AG08396 (cell line): ENCODE data around the gene TKFC.

Source experiments
- DNase-seq: peaks from one replicate; pipeline ENCODE4 v3.0.0; 2012; ENCODE audit warnings: low spot score, mixed read lengths

The TKFC gene, protein sequence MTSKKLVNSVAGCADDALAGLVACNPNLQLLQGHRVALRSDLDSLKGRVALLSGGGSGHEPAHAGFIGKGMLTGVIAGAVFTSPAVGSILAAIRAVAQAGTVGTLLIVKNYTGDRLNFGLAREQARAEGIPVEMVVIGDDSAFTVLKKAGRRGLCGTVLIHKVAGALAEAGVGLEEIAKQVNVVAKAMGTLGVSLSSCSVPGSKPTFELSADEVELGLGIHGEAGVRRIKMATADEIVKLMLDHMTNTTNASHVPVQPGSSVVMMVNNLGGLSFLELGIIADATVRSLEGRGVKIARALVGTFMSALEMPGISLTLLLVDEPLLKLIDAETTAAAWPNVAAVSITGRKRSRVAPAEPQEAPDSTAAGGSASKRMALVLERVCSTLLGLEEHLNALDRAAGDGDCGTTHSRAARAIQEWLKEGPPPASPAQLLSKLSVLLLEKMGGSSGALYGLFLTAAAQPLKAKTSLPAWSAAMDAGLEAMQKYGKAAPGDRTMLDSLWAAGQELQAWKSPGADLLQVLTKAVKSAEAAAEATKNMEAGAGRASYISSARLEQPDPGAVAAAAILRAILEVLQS

DNA sequence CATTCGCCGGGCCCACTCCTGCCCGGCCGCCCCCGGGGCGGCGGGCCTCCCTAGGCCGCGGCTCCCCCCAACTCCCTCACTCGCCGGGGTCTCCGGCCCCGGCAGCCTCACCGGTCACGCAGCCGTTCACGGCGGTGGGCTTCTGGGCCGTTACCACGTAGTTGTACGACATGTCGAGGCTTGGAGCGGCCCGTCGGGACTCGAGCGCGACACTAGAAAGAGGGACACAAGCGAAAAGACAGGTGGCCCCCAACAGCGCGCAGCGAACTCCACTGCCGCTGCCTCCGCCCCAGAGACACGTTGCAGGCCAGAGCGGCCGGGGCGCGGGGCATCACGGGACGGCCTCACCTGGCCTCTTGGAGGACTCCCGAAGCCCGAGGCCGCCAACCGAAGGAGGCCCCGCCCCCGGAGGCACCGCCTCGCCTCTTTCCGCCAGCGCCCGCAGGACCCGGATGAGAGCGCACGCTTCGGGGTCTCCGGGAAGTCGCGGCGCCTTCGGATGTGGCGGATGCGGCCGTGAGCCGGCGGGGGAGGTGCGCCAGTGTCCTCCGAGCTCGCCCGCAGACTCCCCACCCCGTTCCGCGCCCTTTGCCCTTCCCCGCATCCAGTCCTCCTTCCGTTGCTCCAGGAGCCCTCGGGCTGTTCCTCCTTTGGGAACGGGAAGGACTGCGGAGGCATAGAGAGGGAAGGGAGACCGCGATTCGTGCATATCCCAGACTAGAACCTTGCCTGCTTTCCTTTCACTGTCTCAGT lies at the start of gene TKFC, which contains the start of gene DDB1:
Gene TKFC (plus strand): TSS at position 432 of the 753 bp plus-strand sequence. CDS start 1,501 bp downstream, outside the sequence.
Gene DDB1 (minus strand): TSS at position 309 of the 753 bp plus-strand sequence. CDS start 137 bp downstream, at position 172.
- DNase-seq = peak; percentile 96

DNA sequence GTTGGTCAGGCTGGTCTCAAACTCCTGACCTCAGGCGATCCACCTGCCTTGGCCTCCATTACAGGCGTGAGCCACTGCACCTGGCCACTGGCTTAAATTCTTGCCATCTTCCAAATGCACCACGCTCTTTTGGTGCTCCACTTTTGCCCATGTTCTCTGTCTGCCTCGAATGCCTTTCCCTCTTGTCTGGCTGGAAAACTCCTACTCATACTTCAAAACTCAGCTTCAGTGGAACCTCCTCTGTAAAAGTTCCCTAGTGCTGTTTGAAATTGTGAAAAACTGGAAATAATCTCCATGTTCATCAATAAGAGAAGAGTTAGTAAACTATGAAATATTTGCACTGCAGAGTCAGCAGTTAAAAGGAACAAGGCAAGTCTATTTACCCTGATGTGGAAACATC lies 49.4 kb upstream of the TKFC start:
- no peak for DNase-seq

DNA sequence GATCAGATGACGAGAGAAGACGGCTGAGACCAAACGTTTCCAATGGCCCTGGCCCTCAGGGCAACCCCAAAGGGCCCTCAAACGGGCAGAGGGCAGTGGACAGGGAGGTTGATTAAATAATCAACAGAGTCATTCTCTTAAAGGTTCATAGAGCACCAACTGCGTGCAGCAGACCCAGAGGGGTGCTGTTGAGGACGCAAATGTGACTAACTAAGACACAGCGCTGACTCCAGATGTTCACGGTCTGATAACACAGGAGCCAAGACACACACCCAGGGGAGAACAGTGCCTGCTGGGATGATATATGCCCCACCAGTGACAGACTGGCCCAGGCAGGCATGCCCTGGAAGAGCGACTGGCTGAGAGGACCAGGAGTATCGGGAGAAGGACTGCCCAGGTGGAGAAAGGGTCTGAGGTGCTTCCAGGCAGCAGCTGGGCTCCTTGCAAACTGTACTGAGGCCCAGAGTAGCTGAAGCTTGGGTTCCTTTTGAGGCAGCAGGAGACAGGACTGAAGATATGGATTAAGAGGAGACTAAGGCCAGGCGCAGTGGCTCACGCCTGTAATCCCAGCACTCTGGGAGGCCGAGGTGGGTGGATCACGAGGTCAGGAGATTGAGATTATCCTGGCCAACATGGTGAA lies 45.6 kb upstream of the TKFC start:
- no peak for DNase-seq

DNA sequence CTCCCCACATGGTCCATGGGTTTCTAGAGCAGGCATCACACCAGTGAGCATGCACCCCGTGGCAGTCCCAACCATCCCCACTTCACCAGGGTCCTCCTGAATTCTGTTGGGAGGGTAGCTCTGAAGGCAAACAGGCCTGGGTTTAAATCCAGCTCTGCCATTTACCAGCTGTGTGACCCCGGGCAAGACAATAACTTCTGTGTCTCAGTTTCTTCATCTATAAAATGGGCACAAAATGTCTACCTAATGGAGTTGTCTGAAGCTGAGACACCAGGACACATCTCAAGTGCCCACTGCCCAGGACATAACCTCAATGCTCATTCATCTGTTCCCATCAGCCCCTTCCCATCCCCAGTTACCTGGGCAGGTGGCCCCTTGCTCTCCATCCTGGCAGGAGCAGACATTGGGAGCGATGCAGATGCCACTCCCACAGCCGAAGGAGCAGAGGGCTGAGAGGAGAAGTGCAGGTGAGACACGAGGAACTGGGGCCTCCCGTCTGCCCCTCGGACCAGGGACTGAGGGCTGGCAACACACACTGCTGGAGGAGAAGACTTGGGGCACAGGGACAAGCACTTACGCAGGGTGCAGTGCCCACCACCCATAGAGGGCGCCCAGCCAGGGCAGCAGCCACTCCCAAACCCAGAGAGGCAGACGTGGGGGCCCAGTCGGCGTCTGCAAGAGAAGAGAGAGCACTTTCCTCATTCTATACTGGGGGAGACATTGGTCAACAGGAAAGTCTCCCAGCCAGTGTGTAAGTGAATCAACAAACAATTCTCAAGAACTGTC lies 41.9 kb upstream of the TKFC start:
- no peak for DNase-seq

DNA sequence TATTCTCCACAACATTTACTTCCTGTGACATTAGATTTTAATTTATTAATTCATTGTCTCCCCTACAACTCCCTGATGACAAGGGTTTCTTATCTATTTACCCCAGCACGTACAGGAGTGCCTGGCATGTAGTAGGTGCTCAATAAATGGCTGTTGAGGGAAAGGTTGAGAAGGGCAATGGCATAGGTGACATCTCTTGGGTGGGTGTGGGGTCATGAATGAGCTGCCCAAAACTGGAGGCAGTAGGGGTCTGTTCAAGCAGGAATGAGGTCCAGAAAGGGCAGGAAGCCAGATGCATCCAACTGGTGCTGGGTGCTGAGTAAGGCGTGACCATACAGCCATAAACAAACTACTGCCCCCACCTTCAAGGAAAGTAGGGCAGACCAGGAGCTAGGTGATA lies 40.7 kb upstream of the TKFC start:
- no peak for DNase-seq

DNA sequence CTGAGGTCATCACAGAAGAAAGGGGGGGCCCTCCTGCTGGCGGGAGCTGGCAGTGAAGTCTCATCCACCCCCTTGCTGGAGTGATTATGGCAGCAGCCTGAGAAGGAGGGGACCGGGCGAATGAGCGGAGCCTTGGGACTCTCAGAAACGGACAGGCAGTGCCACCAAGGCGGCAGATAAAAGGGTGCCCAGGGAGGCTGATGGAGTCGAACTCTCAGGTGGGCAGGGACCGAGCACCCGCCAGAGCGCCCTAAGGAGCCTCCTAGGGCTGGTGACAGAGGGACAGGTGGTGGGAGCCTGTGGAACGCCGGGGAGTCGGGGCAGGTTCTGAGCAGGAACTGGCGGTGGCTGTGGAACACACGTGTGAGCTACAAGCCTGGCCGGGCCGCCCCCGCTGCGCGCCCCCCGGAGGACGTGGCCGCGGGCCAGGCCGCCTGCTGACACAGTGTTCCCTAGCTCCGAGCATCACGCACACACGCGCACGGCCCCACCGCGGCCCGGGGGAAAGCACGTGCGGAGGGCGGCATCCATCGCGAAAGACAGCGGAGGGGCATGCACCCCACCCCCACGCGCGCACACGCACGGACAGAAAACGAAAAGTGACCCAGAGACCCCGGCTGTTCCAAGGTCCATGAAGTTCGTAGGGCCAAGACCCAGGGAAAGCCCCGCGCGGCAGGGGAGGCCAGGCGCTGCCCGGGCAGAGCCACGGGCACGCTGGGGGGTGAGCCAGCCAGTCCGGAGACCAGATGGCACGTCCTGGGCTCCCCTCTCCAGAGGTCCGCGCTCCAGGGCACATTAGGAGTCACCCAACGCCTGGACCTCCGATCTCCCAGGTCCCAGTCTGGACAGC lies 38.9 kb upstream of the TKFC start:
- peak; percentile 66 for DNase-seq

DNA sequence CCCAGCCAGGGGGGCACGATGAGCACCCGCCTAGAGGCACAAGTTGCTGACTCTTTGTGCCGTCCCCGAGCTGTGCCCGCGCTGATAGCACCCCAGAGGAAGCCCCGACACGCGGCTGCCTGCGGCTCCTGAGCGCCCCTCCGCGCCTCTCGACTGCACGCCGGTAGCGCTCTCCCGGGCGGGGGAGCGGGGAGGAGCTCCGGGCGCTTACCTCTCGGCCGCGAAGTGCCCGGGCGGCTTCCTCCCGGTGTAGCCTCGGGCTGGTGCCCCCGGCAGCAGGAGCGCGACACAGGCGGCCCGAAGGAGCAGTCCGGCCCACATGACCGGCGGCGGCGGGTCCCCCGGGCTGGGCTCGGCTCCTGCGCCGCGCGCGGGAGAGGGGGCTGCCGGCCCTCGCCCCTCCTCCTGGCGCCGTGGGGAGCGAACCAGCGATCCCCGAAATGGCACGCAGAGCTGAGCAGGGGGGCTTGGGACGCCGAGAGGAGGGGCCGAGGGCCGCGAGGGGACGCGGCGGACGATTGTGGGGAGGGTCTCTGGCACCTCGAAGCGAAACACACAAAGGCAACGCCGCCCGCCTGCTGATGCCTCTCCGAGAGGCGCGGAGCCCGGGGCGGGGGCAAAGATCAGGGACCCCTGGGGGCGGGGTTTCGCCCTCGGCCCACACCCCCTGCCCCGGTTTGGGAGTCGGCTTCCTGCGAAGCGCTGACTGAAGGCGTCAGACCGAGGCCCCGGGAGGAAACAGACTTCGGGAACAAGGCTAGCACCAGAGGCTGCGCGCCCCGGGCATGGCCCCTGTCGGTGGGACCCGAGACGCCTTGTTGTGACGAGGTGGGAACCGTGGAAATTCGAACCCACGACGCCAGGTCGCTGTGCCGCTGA lies 38.1 kb upstream of the TKFC start, which contains the start of gene VWCE:
Gene VWCE (minus strand): TSS at position 600 of the 879 bp plus-strand sequence. CDS start 279 bp downstream, at position 321.
- DNase-seq = peak; percentile 81

DNA sequence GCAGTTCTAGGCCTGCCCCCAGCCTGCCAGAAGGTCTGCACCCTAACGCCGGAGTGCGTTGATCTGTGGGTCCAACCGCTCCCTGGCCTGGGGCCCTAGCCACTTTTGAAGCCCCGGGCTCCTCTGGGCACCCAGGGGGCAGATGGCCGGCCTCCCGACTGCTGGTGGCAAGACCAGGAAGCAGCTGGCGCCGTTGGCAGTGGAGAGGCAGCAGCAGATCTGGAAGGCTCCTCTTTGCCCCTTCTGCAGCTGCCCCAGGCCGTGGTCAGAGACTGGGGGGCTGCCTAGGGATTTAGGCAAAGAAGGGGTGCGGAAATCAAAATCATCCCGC lies 37.5 kb upstream of the TKFC start:
- DNase-seq = no peak

DNA sequence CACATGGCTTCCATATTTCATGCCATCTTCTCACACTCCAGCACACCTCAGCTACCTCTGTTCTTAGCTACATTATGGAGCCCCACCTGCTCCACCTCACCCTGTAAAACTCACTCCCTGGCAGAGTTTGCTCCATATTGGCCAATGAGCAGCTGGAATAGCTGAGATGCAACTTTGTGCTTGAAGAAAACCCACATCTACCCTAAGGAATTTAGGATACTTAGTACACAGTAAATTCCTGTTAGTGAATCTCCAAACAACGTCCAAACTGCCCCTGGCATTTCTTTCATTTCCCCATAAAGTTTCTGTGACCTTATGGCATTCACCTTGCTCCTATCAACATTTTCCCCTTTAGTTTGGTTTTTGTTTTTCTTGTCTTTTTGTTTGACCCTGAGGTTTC lies 35.7 kb upstream of the TKFC start:
- peak; percentile 48 for DNase-seq

DNA sequence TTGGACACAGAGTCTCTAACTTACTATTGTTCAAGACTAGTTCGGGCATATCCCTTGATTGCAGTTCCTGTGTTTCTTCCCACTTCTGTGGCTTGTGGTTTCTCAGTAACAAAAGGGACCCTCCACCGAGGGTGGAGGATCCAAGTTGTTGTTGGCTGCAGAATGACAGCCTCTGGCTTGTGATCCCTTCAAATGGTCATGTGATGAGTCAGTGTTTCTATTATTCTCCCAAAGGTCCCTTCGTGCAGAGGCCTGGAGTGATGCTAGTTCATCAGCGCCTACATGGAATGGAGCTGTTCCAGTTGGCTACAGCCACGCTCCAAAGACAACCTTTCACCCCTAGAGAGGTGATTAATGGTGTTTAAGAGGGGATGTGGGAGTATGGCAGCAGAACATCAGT lies 35.3 kb upstream of the TKFC start:
- peak; percentile 85 for DNase-seq

DNA sequence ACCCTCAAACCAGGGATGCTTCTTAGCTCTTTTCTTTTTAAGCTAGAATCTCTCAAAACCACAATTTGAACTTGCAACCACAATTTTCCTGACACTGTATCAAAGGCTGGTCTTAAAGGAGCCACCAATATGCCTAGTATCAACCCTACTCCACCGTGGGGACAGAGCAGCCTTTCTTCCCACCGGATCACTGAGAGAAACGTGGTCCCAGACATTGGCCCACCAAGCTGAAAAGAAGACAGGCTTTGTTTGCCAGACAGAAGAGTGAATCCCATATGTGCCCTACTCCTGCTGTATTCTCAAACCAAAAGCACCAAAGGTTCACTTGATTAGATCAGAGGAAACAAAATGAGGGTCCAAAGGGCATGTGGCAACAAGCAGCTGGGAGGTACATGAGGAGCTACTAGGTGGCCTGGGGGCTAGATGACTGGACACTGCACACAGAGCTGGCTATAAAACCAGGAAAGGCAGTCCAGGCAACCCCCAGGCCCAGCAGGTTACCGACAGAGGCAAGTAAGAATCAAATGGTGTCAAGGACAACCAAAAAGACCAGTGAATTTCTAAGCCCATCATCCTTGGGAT lies 34.3 kb upstream of the TKFC start:
- DNase-seq = no peak

DNA sequence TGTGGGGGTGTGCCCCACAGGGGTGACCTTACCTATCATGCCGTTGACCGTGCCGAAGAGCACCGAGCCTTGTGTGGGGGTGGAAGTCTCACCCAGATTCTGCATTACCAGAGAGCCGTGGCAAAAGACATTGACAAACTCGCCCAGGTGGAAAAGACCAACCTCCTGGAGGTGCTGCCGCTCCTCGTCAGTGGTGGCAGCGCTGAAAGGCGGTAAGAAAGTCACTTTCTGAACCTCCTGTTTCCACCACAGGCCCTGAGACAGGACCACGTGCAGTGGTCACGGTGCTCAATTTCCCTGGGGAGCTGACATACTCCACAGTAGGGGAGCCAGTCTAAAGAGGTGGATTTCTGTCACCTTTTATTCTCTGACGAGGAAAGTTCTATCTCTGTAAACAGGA lies 30.5 kb upstream of the TKFC start:
- no peak for DNase-seq

DNA sequence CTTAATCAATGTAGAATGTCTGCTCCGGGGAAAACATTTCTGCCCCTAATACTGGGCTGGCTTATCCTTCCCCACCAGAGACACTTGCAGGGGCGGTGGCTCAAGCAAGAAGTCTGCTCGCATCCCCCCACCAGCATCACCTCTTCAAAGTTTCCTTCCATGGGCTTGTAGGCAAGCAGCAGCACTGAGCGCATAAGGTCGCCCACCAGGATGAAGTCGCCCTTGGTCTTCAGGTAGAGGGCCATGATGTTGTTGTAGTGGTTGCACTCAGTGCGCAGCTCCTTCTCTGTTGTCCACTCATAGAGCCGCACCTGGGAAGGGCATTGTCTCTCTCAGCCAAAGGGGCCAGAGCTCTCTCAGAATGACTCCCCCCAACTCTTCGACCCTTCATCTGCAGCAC lies 29.3 kb upstream of the TKFC start:
- DNase-seq = no peak

DNA sequence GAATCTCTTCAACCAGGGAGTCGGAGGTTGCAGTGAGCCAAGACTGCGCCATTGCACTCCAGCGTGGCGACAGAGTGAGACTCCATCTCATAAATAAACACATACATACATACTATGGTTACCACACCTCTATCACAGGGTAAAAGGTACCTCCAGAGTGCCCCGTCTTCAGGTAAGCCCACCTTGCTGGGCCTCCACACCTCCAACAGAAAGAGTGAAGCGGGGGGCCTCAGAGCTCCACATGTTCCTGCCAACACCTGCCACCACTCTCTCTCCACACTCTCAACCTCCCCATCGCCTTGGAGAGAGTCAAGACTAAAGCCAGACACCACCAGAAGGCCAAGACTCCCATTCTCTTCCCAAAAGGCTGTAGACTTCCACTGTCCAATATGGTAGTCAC lies 27.6 kb upstream of the TKFC start:
- no peak for DNase-seq

DNA sequence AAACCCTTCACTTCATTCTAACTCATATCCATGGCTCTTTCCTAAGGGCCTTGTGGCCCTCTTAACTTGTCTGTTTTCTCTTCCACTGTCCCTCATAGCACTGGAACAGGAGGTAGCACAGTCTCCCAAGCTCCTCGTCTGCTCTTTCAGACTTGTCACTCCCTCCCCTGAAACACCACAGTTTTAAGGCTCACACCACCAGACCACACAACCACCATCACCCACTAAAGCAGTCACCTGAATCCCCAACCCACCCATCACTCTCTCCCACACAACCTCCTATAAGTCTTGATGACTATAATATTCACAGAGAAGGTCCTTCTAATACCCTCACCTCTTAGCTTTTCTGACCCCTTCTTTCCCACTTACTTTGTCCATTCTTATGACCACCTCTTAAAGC lies 26.8 kb upstream of the TKFC start:
- no peak for DNase-seq

DNA sequence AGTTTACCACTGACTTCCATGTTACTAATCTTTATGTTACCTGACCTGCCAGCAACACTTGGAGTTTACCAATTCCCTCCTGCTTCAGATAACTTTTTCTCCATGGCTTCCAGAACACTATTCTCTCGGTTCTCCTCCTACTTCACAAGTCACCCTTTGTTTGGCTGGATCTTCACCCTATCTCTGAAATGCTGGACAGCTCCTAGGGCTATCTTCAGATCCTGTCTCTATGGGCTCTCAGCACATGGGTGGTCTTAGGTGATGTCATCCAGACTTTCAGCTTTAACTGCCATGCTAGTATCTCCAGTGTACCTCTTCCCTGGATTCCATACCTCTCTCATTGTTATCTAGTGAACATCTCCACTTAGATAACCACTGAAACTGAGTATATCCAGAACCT lies 25.7 kb upstream of the TKFC start:
- DNase-seq = no peak

DNA sequence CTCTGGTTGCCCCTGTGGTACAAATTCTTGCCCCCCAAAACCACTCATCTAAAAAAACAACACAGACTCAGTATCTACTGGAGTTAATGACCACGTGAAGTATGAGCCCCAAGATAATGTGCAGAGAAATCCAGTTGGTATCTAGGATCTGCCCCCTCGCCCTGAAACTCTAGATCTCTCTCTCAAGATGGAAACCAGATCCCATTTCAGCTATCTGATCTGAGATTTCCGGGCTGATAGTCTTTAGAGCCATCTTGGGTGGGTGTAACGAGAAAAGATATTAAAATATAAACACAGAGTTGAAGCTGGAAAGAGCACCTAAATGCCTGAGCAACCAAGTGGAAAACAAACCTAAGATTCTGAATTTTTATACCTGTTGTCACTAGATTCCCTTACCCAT lies 23.9 kb upstream of the TKFC start:
- no peak for DNase-seq

DNA sequence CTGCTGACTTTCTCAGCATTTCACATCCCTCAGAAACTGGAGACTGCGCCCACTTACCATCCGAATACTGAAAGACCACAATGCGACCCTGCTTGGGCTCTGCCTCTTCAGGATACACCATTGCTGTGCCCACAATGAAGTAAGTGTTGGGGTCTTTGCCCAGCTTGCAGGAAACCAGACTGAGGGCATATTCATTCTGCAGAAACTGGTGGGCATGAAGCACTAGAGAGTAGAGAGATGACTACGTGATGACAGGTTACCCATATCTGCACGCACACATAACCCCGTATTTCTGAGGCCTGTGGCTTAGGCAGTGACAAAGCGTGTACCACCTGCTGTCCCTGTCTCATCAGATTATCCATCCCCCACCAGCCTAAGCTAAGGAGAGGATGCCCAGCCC lies 23.3 kb upstream of the TKFC start:
- no peak for DNase-seq

DNA sequence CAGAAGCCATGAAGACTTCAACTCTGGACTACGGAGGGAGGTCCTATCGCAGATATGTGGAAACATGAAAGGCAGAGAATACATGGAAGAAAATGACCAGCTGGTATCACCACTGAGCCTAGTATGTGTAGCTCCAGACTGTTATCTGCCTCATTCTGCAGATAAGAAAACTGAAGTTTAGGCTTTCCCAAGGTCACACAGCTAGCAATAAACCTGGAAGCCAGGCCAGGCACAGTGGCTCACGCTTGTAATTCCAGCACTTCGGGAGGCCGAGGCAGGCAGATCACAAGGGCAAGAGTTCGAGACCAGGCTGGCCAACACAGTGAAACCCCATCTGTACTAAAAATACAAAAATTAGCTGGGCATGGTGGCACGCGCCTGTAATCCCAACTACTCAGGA lies 22.3 kb upstream of the TKFC start:
- DNase-seq = no peak
